ENCODE data around the gene QSOX1.

QSOX1 gene

GRCh38 chr1:180193141-180194047, 38.7 kb downstream of the QSOX1 start:
- TF ChIP-seq SPI1 (IDR thresholded peaks at IDR 0.05; ENCODE audit: low read depth, low read length) (no peak), TAF1 (IDR thresholded peaks at IDR 0.05; ENCODE audit: low read depth, low read length) (no peak), PAX5 (IDR thresholded peaks at IDR 0.05; ENCODE audit: insufficient read depth, low read length, severe bottlenecking) (no peak), POLR2A (IDR thresholded peaks at IDR 0.05; ENCODE audit: low read depth, low read length) (no peak), POLR2AphosphoS5 (IDR thresholded peaks at IDR 0.05; ENCODE audit: low read depth, low read length) (no peak), POU2F2 (IDR thresholded peaks at IDR 0.05; ENCODE audit: low read depth, low read length) (no peak)
- DNase-seq (ENCODE audit: insufficient read length, low spot score), result no peak
- no peak for FAIRE-seq

- DNase-seq (ENCODE audit: insufficient read length, low spot score) (no peak), FAIRE-seq (no peak)
- TF ChIP-seq TAF1 (IDR thresholded peaks at IDR 0.05; ENCODE audit: low read depth, low read length), result no peak
- no peak for TF ChIP-seq PAX5 (IDR thresholded peaks at IDR 0.05; ENCODE audit: insufficient read depth, low read length, severe bottlenecking)
- no peak for TF ChIP-seq POLR2AphosphoS5 (IDR thresholded peaks at IDR 0.05; ENCODE audit: low read depth, low read length)
- TF ChIP-seq POU2F2 (IDR thresholded peaks at IDR 0.05; ENCODE audit: low read depth, low read length), result no peak
- no peak for TF ChIP-seq POLR2A (IDR thresholded peaks at IDR 0.05; ENCODE audit: low read depth, low read length)
- TF ChIP-seq SPI1 (IDR thresholded peaks at IDR 0.05; ENCODE audit: low read depth, low read length), result no peak
Measured at GRCh38 chr1:180194048-180194425, 39.4 kb downstream of the QSOX1 start.

DNA sequence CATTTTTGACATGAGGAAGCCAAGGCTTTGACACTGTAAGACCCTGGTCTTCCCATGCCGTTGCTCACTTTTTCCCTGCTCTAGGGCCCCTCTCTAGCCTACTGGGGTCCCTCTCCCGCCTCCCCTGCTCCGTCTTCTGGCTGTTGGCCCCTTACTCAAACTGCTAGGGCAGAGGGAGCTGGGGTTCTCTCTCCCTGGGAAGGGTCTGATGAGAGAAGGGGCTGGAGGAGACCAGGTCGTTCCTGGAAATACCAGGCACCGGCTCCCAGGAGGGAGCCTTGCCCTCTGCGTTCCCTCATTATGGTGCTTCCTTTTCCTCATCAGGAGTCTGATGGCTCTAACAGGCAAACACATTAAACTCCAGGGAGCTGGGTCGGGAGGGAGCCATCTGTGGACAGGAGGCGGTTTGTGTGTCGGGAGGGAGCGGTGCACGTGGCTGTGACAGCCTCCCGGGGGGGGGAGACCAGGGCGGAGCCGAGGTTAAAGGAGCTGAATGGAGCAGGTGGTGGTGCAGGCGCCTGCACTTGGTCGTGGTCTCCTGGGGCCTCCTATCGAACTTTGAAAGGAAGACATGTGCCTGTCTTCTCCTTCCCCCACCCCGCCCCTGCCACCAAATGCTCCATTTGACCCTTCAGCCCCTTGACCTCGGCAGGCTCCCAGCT, 40.0 kb downstream of the QSOX1 start:
- TF ChIP-seq SPI1 (IDR thresholded peaks at IDR 0.05; ENCODE audit: low read depth, low read length) (no peak), TAF1 (IDR thresholded peaks at IDR 0.05; ENCODE audit: low read depth, low read length) (no peak), POLR2AphosphoS5 (IDR thresholded peaks at IDR 0.05; ENCODE audit: low read depth, low read length) (no peak), POLR2A (IDR thresholded peaks at IDR 0.05; ENCODE audit: low read depth, low read length) (no peak), PAX5 (IDR thresholded peaks at IDR 0.05; ENCODE audit: insufficient read depth, low read length, severe bottlenecking) (no peak), POU2F2 (IDR thresholded peaks at IDR 0.05; ENCODE audit: low read depth, low read length) (no peak)
- FAIRE-seq (no peak), DNase-seq (ENCODE audit: insufficient read length, low spot score) (no peak)

GRCh38 chr1:180195401-180195800, 40.7 kb downstream of the QSOX1 start:
- DNase-seq (ENCODE audit: insufficient read length, low spot score) (no peak), FAIRE-seq (no peak)
- TF ChIP-seq PAX5 (IDR thresholded peaks at IDR 0.05; ENCODE audit: insufficient read depth, low read length, severe bottlenecking) (no peak), TAF1 (IDR thresholded peaks at IDR 0.05; ENCODE audit: low read depth, low read length) (no peak), POLR2A (IDR thresholded peaks at IDR 0.05; ENCODE audit: low read depth, low read length) (no peak), POU2F2 (IDR thresholded peaks at IDR 0.05; ENCODE audit: low read depth, low read length) (no peak), POLR2AphosphoS5 (IDR thresholded peaks at IDR 0.05; ENCODE audit: low read depth, low read length) (no peak), SPI1 (IDR thresholded peaks at IDR 0.05; ENCODE audit: low read depth, low read length) (no peak)

DNA sequence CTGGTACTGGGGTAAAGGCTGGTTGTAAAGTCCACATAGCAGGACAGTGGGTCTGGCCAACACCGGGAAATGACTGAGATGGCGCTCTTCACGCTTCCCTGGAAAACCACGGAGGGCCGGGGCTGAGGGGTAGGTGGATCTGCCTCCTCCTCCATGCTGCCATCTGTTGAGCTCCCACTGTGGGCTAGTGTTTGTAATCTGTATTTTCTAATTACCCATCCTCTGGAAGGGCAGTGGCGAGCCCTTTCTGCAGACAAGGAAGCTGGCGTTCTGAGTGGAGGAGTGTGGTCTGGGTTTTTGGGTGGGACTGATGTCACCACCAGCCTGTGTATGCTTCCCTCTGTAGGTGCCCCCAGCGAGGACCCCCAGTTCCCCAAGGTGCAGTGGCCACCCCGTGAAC, 41.2 kb downstream of the QSOX1 start:
- no peak for TF ChIP-seq TAF1 (IDR thresholded peaks at IDR 0.05; ENCODE audit: low read depth, low read length)
- TF ChIP-seq SPI1 (IDR thresholded peaks at IDR 0.05; ENCODE audit: low read depth, low read length), result no peak
- TF ChIP-seq POU2F2 (IDR thresholded peaks at IDR 0.05; ENCODE audit: low read depth, low read length), result no peak
- TF ChIP-seq POLR2AphosphoS5 (IDR thresholded peaks at IDR 0.05; ENCODE audit: low read depth, low read length), result no peak
- no peak for TF ChIP-seq POLR2A (IDR thresholded peaks at IDR 0.05; ENCODE audit: low read depth, low read length)
- TF ChIP-seq PAX5 (IDR thresholded peaks at IDR 0.05; ENCODE audit: insufficient read depth, low read length, severe bottlenecking), result no peak
- DNase-seq (ENCODE audit: insufficient read length, low spot score), result no peak
- FAIRE-seq, result no peak

- no peak for DNase-seq (ENCODE audit: insufficient read length, low spot score)
- TF ChIP-seq TAF1 (IDR thresholded peaks at IDR 0.05; ENCODE audit: low read depth, low read length), result no peak
- no peak for TF ChIP-seq SPI1 (IDR thresholded peaks at IDR 0.05; ENCODE audit: low read depth, low read length)
- no peak for TF ChIP-seq POU2F2 (IDR thresholded peaks at IDR 0.05; ENCODE audit: low read depth, low read length)
- TF ChIP-seq POLR2A (IDR thresholded peaks at IDR 0.05; ENCODE audit: low read depth, low read length), result no peak
- no peak for TF ChIP-seq PAX5 (IDR thresholded peaks at IDR 0.05; ENCODE audit: insufficient read depth, low read length, severe bottlenecking)
- no peak for TF ChIP-seq POLR2AphosphoS5 (IDR thresholded peaks at IDR 0.05; ENCODE audit: low read depth, low read length)
- no peak for FAIRE-seq
Measured at GRCh38 chr1:180196436-180197003, 41.9 kb downstream of the QSOX1 start.

- no peak for TF ChIP-seq TAF1 (IDR thresholded peaks at IDR 0.05; ENCODE audit: low read depth, low read length)
- TF ChIP-seq POLR2AphosphoS5 (IDR thresholded peaks at IDR 0.05; ENCODE audit: low read depth, low read length), result no peak
- no peak for TF ChIP-seq POLR2A (IDR thresholded peaks at IDR 0.05; ENCODE audit: low read depth, low read length)
- TF ChIP-seq PAX5 (IDR thresholded peaks at IDR 0.05; ENCODE audit: insufficient read depth, low read length, severe bottlenecking), result no peak
- no peak for TF ChIP-seq POU2F2 (IDR thresholded peaks at IDR 0.05; ENCODE audit: low read depth, low read length)
- no peak for TF ChIP-seq SPI1 (IDR thresholded peaks at IDR 0.05; ENCODE audit: low read depth, low read length)
- no peak for DNase-seq (ENCODE audit: insufficient read length, low spot score)
- FAIRE-seq, result no peak
Measured at GRCh38 chr1:180197231-180197630, 42.6 kb downstream of the QSOX1 start.

GRCh38 chr1:180198196-180198595, 43.5 kb downstream of the QSOX1 start:
- TF ChIP-seq POU2F2 (IDR thresholded peaks at IDR 0.05; ENCODE audit: low read depth, low read length) (no peak), POLR2AphosphoS5 (IDR thresholded peaks at IDR 0.05; ENCODE audit: low read depth, low read length) (no peak), POLR2A (IDR thresholded peaks at IDR 0.05; ENCODE audit: low read depth, low read length) (no peak), SPI1 (IDR thresholded peaks at IDR 0.05; ENCODE audit: low read depth, low read length) (no peak), PAX5 (IDR thresholded peaks at IDR 0.05; ENCODE audit: insufficient read depth, low read length, severe bottlenecking) (no peak), TAF1 (IDR thresholded peaks at IDR 0.05; ENCODE audit: low read depth, low read length) (no peak)
- FAIRE-seq, result no peak
- no peak for DNase-seq (ENCODE audit: insufficient read length, low spot score)

DNA sequence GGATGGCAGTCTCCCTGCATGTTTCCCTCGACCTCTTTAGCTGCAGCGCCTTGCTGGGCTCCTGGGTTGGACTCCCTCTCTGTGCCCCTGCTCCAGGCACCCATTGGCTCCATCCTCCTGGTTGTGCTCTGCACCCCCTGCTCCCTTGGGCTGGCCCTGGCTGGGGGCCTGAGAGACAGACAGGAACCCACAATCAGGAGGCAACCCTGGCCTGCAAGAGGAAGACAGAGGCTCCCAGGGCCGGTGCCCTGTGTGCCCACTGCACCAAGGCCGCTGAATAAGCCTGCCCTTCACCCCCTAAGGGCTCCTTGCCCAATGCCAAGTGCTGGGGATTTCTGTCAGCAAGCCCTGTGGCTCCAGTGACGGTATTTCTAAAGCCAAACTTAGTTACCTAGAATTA, 43.9 kb downstream of the QSOX1 start:
- no peak for TF ChIP-seq TAF1 (IDR thresholded peaks at IDR 0.05; ENCODE audit: low read depth, low read length)
- TF ChIP-seq POU2F2 (IDR thresholded peaks at IDR 0.05; ENCODE audit: low read depth, low read length), result no peak
- FAIRE-seq (no peak), DNase-seq (ENCODE audit: insufficient read length, low spot score) (no peak)
